ENCODE measurements around the gene NFE2L3.

GRCh38 chr7:26160896-26161295 lies 8.9 kb downstream of the NFE2L3 start:
- TF ChIP-seq, protein P1, sequence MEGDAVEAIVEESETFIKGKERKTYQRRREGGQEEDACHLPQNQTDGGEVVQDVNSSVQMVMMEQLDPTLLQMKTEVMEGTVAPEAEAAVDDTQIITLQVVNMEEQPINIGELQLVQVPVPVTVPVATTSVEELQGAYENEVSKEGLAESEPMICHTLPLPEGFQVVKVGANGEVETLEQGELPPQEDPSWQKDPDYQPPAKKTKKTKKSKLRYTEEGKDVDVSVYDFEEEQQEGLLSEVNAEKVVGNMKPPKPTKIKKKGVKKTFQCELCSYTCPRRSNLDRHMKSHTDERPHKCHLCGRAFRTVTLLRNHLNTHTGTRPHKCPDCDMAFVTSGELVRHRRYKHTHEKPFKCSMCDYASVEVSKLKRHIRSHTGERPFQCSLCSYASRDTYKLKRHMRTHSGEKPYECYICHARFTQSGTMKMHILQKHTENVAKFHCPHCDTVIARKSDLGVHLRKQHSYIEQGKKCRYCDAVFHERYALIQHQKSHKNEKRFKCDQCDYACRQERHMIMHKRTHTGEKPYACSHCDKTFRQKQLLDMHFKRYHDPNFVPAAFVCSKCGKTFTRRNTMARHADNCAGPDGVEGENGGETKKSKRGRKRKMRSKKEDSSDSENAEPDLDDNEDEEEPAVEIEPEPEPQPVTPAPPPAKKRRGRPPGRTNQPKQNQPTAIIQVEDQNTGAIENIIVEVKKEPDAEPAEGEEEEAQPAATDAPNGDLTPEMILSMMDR (IDR thresholded peaks at IDR 0.05; ENCODE audit: extremely low read depth in 1 of 2, insufficient read depth in 1 of 2, low read depth in 1 of 2, low read length in 2 of 2) = no peak
- TF ChIP-seq POLR2AphosphoS5 (IDR thresholded peaks at IDR 0.05; ENCODE audit: insufficient read depth, low read depth, low read length) = no peak
- no peak for TF ChIP-seq EZH2 (IDR thresholded peaks at IDR 0.05; ENCODE audit: borderline replicate concordance, low read depth, low read length, severe bottlenecking)
- TF ChIP-seq POLR2A (IDR thresholded peaks at IDR 0.05; ENCODE audit: low read depth, low read length) = no peak
- TF ChIP-seq GATA2 (IDR thresholded peaks at IDR 0.05; ENCODE audit: insufficient read depth, insufficient read length, low read depth, low read length) = no peak
- no peak for TF ChIP-seq MYC (IDR thresholded peaks at IDR 0.05; ENCODE audit: low read depth, low read length)
- TF ChIP-seq FOS (IDR thresholded peaks at IDR 0.05; ENCODE audit: borderline replicate concordance, insufficient read depth, low read length) = no peak
- TF ChIP-seq, protein P2, sequence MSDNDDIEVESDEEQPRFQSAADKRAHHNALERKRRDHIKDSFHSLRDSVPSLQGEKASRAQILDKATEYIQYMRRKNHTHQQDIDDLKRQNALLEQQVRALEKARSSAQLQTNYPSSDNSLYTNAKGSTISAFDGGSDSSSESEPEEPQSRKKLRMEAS (IDR thresholded peaks at IDR 0.05; ENCODE audit: insufficient read depth, insufficient read length) = no peak
- no peak for TF ChIP-seq JUN (IDR thresholded peaks at IDR 0.05; ENCODE audit: borderline replicate concordance, insufficient read depth, insufficient read length, low read depth)

All from endothelial cell of umbilical vein (primary cell).